ENCODE data around the gene PEX7.
"Not testable (repeated sequence)": the region's sequence is repeated elsewhere in the genome, so short reads cannot be mapped to it uniquely, and the experiment has no call there.

The PEX7 gene

DNA sequence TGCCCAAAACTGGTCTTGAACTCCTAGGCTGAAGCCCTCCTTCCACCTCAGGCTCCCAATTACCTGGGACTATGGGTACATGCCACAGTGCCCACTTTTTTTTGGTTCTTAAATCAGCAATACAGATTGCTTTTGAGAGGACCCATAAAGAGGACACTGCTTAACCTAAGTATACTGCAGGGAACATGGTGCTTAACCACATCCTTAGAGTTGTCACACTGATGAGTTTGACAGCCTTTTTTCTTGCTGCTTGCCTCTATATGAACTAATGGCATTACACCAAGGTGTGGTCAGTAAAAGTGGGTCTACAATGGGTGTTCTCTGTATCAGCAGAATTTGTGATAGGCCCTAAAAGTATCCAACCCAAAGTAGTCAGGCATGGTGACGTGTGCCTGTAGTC lies 92.6 kb downstream of the PEX7 start:
- DNase-seq, result no peak

DNA sequence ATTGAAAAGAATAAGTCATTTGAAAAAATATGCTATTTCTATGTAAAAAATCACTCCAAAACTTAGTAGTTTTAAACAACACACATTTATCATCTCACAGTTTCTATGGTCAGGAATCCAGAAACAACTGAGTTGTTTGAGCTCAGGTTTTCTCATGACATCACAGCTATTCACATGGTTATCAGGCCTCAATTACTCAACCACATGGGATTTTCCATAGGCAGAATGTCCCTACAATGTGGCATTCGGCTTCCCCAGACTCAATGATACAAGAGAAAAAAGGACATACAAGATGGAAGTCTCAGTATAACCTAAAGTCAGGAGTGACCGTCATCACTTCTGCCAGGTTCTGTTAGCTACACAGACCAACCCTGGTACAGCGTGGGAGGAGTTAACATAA lies 96.3 kb downstream of the PEX7 start:
- DNase-seq, result no peak

DNA sequence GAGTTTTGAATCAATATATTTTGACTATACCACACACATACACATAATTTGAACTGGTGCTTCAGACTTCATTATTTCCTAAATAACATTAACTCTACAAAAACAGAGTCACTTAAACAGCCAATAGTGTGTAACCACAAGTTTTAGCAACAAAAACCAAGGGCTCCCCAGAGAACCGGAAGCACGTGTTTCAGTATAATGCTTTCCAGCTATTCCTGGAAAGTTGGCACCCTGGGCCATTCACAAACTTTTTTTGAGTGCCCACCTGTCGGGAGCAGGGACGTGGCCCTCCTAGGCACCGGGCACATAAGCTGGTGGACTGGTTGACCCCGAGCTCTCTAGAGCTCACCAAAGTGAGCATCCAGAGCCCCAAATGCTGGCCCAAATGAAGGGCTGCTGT lies 97.8 kb downstream of the PEX7 start:
- DNase-seq, result no peak

DNA sequence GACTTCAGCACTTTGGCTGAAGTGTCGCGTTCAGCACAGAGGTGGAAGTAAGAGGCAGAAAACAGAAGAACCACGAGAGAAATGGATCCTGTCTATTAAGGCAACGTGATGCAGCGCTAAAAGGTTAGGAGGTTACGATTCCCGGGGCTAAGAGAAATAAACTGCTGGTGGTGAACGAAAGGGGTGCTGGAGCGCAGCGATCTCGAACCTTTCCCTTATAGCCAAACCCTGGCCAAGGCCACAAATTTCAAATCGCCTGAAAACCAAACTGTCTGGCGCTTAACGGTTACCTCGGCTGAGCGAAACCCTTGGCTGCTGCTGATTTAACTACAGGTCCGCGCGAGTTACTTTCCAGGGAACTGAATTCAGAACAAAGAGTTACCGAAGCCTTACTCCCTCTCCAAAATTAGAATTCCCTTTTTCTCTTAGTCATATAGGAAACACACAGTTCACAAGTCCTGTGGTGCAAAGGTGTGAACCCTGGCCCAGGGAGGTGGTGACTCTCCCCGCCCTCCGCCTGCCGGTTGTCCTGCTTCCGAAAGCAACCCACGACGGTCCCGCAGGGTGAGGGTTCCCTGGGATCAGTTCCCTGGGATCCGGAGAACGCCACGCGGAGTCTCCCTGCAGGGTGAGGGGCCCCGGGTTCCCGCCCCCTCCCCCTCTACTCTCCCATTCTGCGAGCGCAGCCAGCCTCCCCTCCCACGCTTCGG lies 98.4 kb downstream of the PEX7 start:
- DNase-seq, result peak; percentile 45

DNA sequence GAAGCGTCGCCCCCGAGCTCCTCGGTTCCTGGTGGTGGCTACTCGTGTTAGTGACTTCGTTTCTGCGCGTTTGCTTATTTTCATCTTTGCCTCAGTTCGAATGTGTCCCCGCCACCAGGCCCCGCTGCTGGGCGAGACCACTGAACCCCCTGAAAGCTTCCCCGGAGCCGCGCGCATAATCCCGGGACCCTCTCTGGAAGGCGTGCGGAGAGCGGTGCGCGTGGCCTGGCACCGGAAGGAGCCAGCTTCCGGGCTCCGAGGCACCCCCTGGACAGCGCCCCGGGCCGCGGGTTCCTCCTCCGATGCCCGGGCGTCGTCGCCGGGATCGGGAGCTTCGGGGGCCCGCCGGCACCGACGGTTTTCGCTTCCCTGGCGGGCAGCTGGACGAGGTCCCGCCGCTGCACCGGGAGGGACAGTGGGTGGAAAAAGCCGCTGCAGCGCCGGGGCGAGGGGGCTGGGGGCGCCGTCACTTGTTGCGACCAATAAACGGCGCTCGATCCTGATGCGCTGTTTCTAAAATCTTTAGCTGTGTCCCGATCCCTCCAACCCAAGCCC lies 99.1 kb downstream of the PEX7 start:
- DNase-seq, result no peak

DNA sequence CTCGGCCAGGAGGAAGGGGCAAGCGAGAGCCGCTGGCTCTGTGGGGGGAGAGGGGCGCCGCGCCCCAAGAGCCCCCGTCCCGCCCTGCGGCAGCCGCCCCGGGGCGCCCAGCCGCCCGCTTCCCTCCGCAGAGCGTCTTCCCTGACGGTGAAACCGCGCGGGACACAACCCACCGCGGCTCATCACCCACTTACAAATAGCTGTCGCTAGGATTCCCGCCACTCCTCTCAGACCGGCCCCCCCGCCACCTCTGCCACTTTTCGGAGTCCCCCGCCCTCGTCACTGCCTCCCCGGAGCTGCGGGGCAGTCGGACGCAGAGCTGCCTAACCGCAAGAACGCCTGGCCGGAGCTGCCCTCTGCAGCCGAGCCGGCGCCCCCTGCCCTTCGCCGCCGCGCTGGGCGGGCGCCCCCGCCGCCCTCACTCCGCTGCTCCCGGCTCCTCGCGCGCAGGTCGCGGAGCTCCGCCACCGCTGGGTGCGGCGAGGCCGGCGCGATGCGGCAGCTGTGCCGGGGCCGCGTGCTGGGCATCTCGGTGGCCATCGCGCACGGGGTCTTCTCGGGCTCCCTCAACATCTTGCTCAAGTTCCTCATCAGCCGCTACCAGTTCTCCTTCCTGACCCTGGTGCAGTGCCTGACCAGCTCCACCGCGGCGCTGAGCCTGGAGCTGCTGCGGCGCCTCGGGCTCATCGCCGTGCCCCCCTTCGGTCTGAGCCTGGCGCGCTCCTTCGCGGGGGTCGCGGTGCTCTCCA lies 99.7 kb downstream of the PEX7 start, which contains the start of gene SLC35D3:
Gene SLC35D3 (plus strand): TSS at position 366 of the 749 bp plus-strand sequence. CDS start 128 bp downstream, at position 494.
- DNase-seq, result no peak

DNA sequence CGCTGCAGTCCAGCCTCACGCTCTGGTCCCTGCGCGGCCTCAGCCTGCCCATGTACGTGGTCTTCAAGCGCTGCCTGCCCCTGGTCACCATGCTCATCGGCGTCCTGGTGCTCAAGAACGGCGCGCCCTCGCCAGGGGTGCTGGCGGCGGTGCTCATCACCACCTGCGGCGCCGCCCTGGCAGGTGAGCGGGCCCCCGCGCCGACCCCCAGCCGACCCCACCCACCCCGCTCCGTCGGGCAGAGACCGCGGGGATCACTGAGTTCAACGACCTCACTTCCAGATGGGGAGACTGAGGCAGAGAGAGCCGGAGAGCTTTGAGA lies 100.3 kb downstream of the PEX7 start:
- DNase-seq, result no peak

DNA sequence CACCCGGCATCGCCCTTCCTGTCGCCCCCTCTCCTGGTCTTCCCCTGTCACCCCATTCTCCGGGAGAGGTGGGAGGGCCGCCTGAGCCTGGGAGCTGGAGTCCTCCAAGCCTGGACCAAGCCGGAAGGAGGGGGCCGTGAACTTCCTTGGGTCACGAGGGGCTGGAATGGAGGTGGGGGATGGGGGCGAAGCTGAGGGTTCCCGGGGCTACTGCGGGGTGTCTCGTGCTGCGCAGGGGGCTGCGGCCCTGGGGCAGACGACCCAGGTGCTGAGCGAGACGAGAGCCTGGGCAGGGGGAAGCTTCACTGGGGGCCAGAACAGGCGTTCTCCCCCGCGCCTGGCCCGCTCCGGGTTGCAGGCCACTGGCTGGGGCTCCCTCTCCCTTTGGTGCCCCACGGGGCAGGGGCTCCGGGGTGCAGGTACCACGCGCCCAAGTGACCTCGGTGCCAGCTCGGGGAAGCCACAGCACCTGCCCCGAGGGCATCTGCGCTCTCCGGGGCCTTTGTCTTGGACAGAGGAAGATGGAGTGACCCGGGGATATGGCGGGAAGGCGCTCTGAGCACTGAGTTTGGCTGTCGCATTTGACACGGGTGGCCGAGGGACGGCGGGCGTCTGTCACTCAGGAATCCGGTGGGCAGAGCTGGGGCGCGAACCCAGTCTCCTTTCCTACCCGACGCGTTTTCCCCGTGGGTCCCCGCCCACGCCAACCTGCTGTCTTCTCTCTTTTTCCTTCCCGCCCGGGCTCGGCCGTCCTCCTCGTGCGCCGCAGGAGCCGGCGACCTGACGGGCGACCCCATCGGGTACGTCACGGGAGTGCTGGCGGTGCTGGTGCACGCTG lies 100.9 kb downstream of the PEX7 start:
- DNase-seq, result no peak

DNA sequence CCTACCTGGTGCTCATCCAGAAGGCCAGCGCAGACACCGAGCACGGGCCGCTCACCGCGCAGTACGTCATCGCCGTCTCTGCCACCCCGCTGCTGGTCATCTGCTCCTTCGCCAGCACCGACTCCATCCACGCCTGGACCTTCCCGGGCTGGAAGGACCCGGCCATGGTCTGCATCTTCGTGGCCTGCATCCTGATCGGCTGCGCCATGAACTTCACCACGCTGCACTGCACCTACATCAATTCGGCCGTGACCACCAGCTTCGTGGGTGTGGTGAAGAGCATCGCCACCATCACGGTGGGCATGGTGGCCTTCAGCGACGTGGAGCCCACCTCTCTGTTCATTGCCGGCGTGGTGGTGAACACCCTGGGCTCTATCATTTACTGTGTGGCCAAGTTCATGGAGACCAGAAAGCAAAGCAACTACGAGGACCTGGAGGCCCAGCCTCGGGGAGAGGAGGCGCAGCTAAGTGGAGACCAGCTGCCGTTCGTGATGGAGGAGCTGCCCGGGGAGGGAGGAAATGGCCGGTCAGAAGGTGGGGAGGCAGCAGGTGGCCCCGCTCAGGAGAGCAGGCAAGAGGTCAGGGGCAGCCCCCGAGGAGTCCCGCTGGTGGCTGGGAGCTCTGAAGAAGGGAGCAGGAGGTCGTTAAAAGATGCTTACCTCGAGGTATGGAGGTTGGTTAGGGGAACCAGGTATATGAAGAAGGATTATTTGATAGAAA lies 101.7 kb downstream of the PEX7 start:
- no peak for DNase-seq

DNA sequence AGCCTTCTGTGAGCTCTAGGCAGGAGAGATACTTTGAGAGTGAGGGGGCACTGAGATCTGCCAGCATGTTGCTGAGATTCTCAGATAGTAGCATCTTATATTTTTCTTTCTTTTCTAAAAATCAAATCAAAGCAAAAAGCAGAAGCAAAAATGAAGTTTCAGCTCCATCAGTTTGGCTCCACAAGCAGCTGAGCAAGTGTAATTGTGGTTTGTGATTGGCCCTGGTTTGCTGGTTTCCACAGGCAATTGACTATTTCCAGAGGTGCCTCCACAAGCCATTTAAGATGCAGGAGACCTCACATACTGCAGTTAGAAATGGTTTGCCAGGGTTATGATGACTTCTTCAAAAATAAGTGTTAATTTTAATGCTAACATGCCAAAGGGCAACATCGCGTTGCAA lies 104.0 kb downstream of the PEX7 start:
- DNase-seq, result no peak

DNA sequence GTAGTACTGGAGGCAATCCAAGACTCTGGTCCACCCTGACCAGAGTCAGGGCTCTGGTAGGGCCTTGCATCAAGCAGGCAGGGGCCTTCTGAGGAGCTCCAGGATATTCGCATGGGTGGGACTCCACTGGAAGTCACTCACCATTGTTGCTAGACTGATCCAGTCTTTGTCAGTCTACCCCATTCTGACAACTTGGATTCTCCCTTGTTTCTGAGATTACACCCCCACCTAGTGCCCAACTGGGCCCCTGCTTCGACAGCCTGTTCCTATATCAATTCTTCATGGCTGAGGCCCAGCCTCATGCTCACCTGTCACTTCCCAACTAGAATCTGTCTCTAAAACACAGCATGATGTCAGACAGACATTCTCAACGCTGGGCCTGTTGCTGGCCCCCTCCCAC lies 104.9 kb downstream of the PEX7 start:
- no peak for DNase-seq

DNA sequence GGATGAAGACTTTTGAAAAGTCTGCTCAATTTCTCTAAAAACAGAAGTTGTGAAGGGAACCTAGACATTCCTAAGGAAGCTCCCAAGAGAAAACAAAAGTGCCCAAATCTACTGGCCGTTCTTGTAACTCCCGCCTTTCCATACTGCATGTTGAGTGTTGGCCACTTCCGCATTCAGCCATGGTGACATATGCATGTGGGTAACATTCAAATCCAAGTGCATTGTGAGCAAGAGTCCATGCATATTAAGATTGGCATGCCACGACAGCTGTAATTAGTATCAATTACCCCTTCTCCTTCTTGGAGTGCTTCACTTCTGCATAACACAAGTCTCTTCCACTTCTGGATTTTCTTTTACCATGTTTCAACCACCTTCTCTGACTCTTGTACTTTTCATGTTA lies 108.1 kb downstream of the PEX7 start:
- DNase-seq, result no peak

DNA sequence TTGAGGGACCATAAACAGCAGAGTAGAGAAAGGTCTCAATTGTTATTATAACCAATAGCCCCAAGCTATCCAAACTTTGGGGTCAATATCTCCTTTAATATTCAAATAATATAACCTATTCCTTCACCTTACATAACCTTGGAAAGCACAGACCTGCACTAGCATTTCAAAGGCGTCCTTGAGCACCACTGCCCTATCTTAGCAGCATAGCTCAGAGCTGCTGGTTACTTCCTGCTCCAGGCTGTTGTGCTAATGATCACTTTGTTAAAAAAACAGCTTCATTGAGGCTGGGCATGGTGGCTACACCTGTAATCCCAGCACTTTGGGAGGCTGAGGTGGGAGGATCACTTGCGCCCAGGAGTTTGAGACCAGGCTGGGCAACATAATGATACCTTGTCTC lies 110.2 kb downstream of the PEX7 start:
- no peak for DNase-seq

DNA sequence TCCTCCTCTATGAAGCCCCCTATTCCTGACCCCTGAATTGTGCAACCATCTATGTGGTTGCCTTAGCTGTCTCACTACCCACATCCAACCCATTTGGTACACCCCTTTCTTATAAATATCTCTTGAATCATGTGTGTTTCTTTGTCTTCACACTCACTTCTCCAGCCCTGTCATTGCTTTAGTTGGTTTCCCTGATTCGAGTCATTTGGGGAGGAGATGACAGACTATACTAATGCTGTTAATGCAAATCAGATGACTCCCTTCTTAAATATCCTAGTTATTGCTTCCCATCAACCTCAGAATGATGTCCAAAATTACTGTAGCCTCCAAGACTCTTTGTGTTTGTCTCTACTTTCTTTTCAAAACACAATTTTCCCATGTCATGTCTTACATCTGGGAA lies 122.7 kb downstream of the PEX7 start:
- no peak for DNase-seq

DNA sequence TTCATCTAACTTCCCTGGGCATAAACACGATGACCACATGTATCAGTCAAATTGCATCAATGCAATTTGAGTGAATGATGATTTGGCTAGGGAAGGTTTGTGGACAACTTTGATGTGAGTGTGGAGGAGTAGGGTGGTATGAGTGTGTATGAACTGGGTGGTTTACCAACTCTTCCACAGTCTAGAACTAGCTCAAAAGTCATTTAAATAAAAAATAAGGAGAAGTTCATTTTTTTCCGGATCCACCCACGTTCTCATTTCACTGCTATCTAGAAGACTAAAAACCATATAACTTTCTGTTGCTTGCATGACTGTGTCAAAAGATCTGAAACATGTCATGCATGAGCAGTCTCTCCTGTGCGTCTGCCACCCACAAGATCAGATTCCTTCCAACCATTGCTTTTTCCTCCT lies 123.3 kb downstream of the PEX7 start:
- no peak for DNase-seq

DNA sequence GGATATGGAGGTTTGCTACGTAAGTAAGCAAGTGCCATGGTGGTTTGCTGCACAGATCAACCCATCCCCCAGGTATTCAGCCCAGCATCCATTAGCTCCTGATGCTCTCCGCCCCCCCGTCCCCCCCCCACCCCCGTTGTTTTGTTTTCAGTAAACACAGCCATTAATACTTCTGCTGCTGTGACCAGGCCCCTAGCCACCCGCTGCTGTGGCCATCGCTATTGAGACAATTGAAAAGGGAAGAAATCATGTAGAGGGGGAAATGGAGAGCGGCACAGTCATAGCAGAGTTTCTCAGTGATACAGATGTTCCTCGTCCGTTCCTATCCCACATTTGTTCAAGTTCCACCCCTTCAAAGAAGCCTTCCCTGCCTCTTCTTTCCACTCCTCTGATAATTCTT lies 124.6 kb downstream of the PEX7 start:
- no peak for DNase-seq

DNA sequence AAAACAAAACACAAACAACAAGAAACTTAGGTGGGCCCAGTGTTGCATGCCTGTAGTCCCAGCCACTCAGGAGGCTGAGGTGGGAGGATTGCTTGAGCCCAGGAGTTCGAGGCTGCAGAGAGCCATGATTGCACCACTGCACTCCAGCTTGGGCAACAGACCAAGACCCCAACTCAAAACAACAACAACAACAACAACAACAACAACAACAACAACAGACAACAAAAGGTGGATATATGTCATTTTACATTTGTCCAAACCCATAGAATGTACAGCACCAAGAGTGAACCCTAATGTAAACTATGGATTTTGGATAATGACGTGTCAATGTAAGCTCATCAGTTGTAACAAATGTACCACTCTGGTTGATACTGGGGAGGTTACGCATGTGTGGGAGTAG lies 127.6 kb downstream of the PEX7 start:
- DNase-seq, result not testable (repeated sequence)

DNA sequence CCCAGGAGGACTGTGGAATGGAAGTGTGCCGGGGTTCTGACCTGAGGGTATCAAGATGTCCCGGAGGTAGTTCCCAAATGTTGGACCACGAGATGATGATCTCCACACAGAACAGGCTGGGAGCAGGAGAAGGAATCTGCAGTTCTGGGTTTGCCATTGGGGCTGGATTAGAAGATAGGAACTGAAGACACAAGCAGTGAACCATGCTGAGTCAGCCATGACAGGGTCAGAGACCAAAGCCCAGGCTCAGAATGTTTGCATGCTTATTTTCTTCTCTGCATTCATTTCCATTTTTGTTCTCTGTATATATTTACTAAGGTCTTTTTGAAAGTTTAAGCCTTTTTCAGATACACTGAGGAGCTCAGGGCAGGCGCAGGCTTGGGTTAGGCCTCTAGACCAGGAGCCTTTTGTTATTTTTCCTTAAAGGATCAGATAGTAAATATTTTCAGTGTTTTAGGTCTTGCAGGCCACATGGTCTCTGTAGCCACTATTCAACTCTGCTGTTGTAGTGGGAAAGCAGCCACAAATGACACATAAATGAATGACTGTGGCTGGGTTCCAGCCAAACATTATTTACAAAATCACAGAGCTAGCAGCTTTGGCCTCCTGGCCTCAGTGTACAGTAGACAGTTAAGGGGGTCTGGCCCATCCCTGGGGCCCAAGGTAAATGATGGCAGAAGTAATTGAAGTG lies 128.2 kb downstream of the PEX7 start:
- DNase-seq, result no peak

DNA sequence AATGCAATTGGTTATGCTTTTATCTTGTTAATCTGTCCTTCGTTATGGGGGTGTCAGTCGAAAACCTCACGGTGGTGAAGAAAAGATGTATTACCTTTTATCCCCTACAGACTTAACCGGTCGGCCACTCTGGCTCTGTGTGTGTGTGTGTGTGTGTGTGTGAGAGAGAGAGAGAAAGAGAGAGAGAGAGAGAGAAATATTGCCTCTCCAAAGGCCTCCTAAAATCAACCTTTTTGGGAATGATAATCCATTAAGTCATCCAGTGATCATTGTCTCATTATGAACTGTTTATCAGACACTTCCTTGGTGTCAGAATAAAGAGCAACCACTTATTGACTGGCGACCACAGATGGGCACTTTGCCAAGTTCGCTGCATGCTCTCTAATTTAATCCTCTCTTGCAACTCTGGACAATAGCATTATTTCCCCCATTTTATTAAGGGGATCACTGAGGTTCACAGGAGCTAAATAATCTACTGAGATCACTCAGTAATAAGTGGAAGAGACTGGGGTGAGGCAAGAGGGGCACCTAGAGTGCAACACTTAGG lies 130.4 kb downstream of the PEX7 start:
- no peak for DNase-seq

DNA sequence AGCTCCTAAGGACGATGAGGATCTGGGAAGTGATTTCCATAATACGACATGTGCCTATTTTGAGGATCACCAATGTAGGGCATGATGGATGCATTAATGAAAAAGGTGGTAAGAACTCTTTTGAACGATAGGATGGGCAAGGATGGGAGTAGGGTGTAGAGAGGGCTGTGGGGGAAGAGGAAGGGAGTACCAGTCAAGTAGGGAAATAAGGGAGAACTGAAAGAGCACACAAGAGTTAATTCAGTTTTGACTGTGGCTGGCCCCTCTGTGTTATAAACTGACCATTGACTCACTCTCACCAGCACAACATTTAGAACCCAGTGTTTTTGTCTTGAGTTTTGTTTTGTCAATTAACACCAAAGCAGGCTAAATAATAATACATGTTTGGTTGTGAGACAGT lies 132.7 kb downstream of the PEX7 start:
- DNase-seq, result no peak

DNA sequence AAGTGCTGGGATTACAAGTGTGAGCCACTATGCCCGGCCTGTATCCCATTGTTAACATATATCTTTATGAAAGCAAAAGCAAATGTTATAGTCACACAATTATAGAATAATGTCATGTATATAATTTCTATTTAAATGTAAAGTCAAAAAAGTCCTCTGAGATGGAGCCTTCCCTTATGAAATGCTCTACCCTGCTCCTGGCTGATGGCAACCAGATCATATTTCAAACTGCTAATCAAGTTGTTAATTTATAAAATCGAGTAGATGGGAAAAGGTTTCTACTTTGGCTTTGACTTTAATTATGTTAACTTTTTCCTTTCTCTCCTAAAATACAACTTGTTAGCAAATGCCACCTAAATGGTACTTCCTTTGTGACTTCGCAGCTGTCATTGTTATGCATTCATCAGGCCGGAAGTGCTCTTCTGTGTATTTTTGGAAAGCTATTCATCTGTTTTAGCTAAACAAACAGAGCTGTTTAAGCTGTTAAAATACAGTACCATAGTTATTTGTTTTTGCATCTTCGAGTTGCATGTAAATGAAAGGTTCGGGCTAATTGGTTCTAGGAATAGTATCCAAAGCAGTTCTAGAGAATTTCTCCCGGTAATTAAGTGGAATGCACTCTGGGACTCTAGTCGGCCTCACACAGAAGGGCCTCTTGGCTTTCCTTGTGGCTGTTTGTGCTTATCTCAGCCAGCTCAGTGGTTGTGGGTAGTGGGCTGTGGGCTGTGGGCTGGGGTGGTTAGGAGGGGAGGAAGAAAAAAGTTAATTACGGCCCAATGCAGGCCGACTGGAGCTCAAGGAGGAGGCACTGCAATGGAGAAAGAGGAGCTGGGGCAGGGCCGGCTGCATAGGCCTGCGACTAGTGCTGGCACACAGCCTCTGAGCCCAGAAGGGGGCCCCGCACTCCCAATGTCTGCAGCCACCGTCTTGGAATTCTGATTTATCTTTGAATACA lies 134.5 kb downstream of the PEX7 start:
- DNase-seq, result no peak
